Smooth muscle cell (in vitro differentiated cells): ENCODE data around the gene GRIFIN. TPM values are rescaled to one million over a fixed set of nuclear protein-coding genes. Genes with fewer than 3 reads are reported as not detected.

Experiments used
- DNase-seq: peaks from one replicate; lab custom pipeline; 2025; ENCODE audit not compliant: unreplicated experiment; lab: John Stamatoyannopoulos, UW
- H2AFZ ChIP-seq: fragments of 200-600 bp; sonication (generic); 2 replicates; pipeline ENCODE4 v1.6.0; 2016; ENCODE audit warnings: antibody characterized with exemption, low read depth, mild to moderate bottlenecking
- H3F3A ChIP-seq: fragments of 200-600 bp; sonication (generic); 2 replicates; pipeline ENCODE4 v1.6.0; 2017; ENCODE audit warnings: antibody characterized with exemption, low read depth
- H3K27ac ChIP-seq: fragments of 200-600 bp; sonication (generic); 2 replicates; pipeline ENCODE4 v1.5.1; 2016; ENCODE audit warnings: low read depth, mild to moderate bottlenecking
- H3K27me3 ChIP-seq: fragments of 200-600 bp; sonication (generic); 2 replicates; pipeline ENCODE4 v1.6.1; 2016; ENCODE audit warnings: low read depth, mild to moderate bottlenecking
- H3K36me3 ChIP-seq: fragments of 200-600 bp; sonication (generic); 2 replicates; pipeline ENCODE4 v1.5.1; 2016; ENCODE audit warnings: low read depth
- H3K4me1 ChIP-seq: fragments of 200-600 bp; sonication (generic); 2 replicates; pipeline ENCODE4 v1.5.1; 2016; ENCODE audit warnings: low read depth
- H3K4me2 ChIP-seq: fragments of 200-600 bp; sonication (generic); 2 replicates; pipeline ENCODE4 v1.6.0; 2016; ENCODE audit warnings: mild to moderate bottlenecking
- H3K4me3 ChIP-seq: fragments of 200-600 bp; sonication (generic); 2 replicates; pipeline ENCODE4 v1.5.1; 2016; ENCODE audit warnings: mild to moderate bottlenecking
- H3K79me2 ChIP-seq: fragments of 200-600 bp; sonication (generic); 2 replicates; pipeline ENCODE4 v1.6.0; 2016; ENCODE audit warnings: low read depth, mild to moderate bottlenecking
- H3K9ac ChIP-seq: fragments of 200-600 bp; sonication (generic); 2 replicates; pipeline ENCODE4 v1.6.0; 2016; ENCODE audit warnings: low read depth
- H3K9me3 ChIP-seq: fragments of 200-600 bp; sonication (generic); replicated peaks from 2 replicates; pipeline ENCODE4 v1.5.1; 2016; ENCODE audit warnings: low read depth
- H4K20me1 ChIP-seq: fragments of 200-600 bp; sonication (generic); 2 replicates; pipeline ENCODE4 v1.6.0; 2016; ENCODE audit warnings: low read depth
- WGBS: methylation state at CpG from one replicate; pipeline ENCODE4 v1.1.7; 2016; ENCODE audit warnings: low lambda C conversion rate; 5-methylcytosine and 5-hydroxymethylcytosine counted together
- polyA plus RNA-seq: library from polyadenylated mRNA; unstranded; fragments of >200 nt; fragmentation: Nextera tagmentation; extraction: Ambion mirVana; gene quantifications from 2 replicates; pipeline ENCODE4 v1.2.1, GENCODE V29; 2016
- total RNA-seq: library from RNA; depleted of rRNA; stranded (reverse); fragments of >200 nt; gene quantifications from 2 replicates; pipeline ENCODE4 v1.2.3, GENCODE V29; 2014
- TF ChIP-seq, protein P1 (sequence below): fragments of 200-600 bp; sonication (generic); IDR thresholded peaks from 2 replicates; pipeline ENCODE4 v1.5.1; 2017; ENCODE audit warnings: borderline replicate concordance, mild to moderate bottlenecking, antibody characterized with exemption; ENCODE audit not compliant: insufficient read depth, poor library complexity, severe bottlenecking

GRIFIN gene
- total and polyA plus RNA-seq, 2 experiments from 2014 or later = not detected

DNA sequence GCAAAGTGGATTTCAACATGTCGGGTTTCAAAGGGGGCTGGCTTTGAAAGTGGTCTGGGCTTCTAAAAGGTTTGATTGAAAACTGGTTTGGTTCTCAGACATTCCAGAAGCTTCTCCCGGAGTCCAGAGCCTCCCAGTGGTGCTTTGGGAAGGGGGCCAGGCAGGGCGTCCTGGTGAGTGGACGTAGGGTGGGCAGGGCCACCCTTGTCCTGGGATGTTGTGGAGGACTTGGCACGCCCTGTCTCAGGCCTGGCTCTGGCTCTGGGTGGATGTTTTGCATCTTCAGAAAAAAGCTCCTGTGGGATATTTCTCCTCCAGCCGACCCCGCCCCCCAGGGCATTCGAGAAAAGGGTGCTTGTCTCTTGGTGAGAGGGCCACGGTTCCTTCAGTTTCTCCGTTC is 31.2 kb downstream of the GRIFIN start:
- no peak overlapping the region for H3K4me2 ChIP-seq
- no peaks in the 10 kb centered on the region for H4K20me1 ChIP-seq
- no peak overlapping the region for H3K9ac ChIP-seq
- no peaks in the 10 kb centered on the region for H3K9me3 ChIP-seq
- no peaks in the 10 kb centered on the region for H3K36me3 ChIP-seq
- H2AFZ ChIP-seq = no peak overlapping the region
- peak overlapping the region; percentile 71 for H3K27ac ChIP-seq
- TF ChIP-seq, protein P1, sequence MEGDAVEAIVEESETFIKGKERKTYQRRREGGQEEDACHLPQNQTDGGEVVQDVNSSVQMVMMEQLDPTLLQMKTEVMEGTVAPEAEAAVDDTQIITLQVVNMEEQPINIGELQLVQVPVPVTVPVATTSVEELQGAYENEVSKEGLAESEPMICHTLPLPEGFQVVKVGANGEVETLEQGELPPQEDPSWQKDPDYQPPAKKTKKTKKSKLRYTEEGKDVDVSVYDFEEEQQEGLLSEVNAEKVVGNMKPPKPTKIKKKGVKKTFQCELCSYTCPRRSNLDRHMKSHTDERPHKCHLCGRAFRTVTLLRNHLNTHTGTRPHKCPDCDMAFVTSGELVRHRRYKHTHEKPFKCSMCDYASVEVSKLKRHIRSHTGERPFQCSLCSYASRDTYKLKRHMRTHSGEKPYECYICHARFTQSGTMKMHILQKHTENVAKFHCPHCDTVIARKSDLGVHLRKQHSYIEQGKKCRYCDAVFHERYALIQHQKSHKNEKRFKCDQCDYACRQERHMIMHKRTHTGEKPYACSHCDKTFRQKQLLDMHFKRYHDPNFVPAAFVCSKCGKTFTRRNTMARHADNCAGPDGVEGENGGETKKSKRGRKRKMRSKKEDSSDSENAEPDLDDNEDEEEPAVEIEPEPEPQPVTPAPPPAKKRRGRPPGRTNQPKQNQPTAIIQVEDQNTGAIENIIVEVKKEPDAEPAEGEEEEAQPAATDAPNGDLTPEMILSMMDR = no peak
- no peaks in the 10 kb centered on the region for H3K4me1 ChIP-seq
- no peak overlapping the region for H3K4me3 ChIP-seq
- 87% methylated on average over 10 of the region's 10 CpGs for WGBS
- no peak for DNase-seq
- no peaks in the 10 kb centered on the region for H3K27me3 ChIP-seq
- no peaks in the 10 kb centered on the region for H3K79me2 ChIP-seq
- no peaks in the 10 kb centered on the region for H3F3A ChIP-seq

DNA sequence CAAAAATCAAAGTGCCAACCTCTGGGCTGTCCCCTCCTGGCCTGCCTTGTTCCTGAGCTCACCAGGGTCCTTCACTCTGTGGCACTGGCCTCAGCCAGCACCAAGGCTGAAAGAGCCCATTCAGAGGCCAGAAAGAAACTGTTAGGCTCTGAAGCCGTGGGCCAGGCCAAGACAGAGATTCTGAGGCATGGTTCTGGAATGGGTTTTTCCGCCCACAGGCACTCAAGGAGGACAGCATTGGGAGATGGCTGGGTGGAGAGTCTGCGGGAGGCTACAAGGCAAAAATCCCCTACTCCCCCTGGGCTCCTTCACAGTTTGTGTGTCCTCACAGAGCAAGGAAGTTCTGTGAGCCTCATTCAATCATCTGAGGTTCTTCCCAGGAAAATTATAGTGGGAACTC is 31.7 kb downstream of the GRIFIN start:
- Histone ChIP-seq H3K79me2 (no peaks in the 10 kb centered on the region), H3K9ac (no peak overlapping the region), H4K20me1 (no peaks in the 10 kb centered on the region), H3K27me3 (no peaks in the 10 kb centered on the region), H3K4me2 (no peak overlapping the region), H3K9me3 (no peaks in the 10 kb centered on the region), H3K36me3 (no peaks in the 10 kb centered on the region), H3K27ac (peak overlapping the region; percentile 71), H3K4me3 (no peak overlapping the region), H2AFZ (no peak overlapping the region), H3K4me1 (no peaks in the 10 kb centered on the region), H3F3A (no peaks in the 10 kb centered on the region)
- TF ChIP-seq, protein P1 = no peak
- 20% methylated on average over 3 of the region's 3 CpGs for WGBS
- DNase-seq = peak; percentile 9

GRCh38 chr7:2443491-2443890 is 32.7 kb downstream of the GRIFIN start:
- TF ChIP-seq, protein P1 = no peak
- Histone ChIP-seq H3K9ac (no peak overlapping the region), H3K9me3 (no peaks in the 10 kb centered on the region), H3K4me3 (no peak overlapping the region), H3K27me3 (no peaks in the 10 kb centered on the region), H3K4me2 (no peak overlapping the region), H2AFZ (no peak overlapping the region), H3F3A (no peaks in the 10 kb centered on the region), H3K36me3 (no peaks in the 10 kb centered on the region), H3K4me1 (no peaks in the 10 kb centered on the region), H3K27ac (no peak overlapping the region), H4K20me1 (no peaks in the 10 kb centered on the region), H3K79me2 (no peaks in the 10 kb centered on the region)
- no peak for DNase-seq
- WGBS = 99% methylated on average over 9 of the region's 9 CpGs

GRCh38 chr7:2441430-2442058 is 34.7 kb downstream of the GRIFIN start:
- Histone ChIP-seq H3K79me2 (no peaks in the 10 kb centered on the region), H3K4me2 (no peak overlapping the region), H2AFZ (no peak overlapping the region), H3K36me3 (no peaks in the 10 kb centered on the region), H3K9me3 (no peaks in the 10 kb centered on the region), H3K4me1 (no peaks in the 10 kb centered on the region), H3K27ac (no peak overlapping the region), H4K20me1 (no peaks in the 10 kb centered on the region), H3K9ac (no peak overlapping the region), H3K4me3 (no peak overlapping the region), H3F3A (no peaks in the 10 kb centered on the region), H3K27me3 (no peaks in the 10 kb centered on the region)
- 96% methylated on average over 5 of the region's 5 CpGs for WGBS
- TF ChIP-seq, protein P1 = no peak
- DNase-seq = no peak
